Left lung (tissue), 10 donors: ENCODE measurements around the gene CKS1B. TPM values are rescaled to one million over a fixed set of nuclear protein-coding genes. Genes with fewer than 3 reads are reported as not detected.

Experiments
- ATAC-seq: fragments of 200-7000 bp; cut with Tn5 transposase; one replicate; pipeline ENCODE4 v1.9.1; 2020; ENCODE audit warnings: moderate library complexity
- DNase-seq, 4 donors: peaks; one replicate each; pipeline ENCODE4 v3.0.0-alpha.2; 2013 to 2020
- H3K27ac ChIP-seq, 2 donors: fragments of 200-600 bp; sonication (generic) in 1 of 2; one replicate each; pipeline versions ENCODE4 v1.5.0 to v1.8.0; 2020 to 2021
- H3K27me3 ChIP-seq, 2 donors: fragments of 200-600 bp; sonication (generic) in 1 of 2; one replicate each; pipeline versions ENCODE4 v1.5.0 to v1.8.0; 2020 to 2021
- H3K36me3 ChIP-seq, 2 donors: fragments of 200-600 bp; sonication (generic) in 1 of 2; one replicate each; pipeline versions ENCODE4 v1.5.0 to v1.8.0; 2020 to 2021
- H3K4me1 ChIP-seq, 2 donors: fragments of 200-600 bp; one replicate each; pipeline ENCODE4 v1.8.0; 2021
- H3K4me3 ChIP-seq, 2 donors: fragments of 200-600 bp; sonication (generic) in 1 of 2; one replicate each; pipeline versions ENCODE4 v1.5.0 to v1.8.0; 2020 to 2021; ENCODE audit warnings: mild to moderate bottlenecking in 1 of 2
- H3K9me3 ChIP-seq, 2 donors: fragments of 200-600 bp; sonication (generic) in 1 of 2; one replicate each; pipeline versions ENCODE4 v1.5.0 to v1.8.0; 2020 to 2021
- CTCF ChIP-seq, 2 donors: fragments of 200-600 bp; sonication (generic) in 1 of 2; IDR thresholded peaks; one replicate each; pipeline versions ENCODE4 v1.5.0 to v1.8.0; 2021; ENCODE audit warnings: antibody characterized with exemption in 2 of 2
- intact Hi-C, 2 donors: fragments of 100-400 bp; cut with DNase I; formaldehyde crosslinking; loops; one replicate each; pipeline versions ENCODE4 v1.11.2 to v1.14.2; 2022
- polyA plus RNA-seq, 6 donors: library from polyadenylated mRNA; unstranded; fragments of 120-200 nt; gene quantifications; one replicate each; pipeline ENCODE4 v1.2.1, GENCODE V29; 2013; ENCODE audit not compliant: insufficient read length in 6 of 6
- total RNA-seq, 2 donors: library from RNA; stranded (reverse); fragmentation: NEBNext Ultra II Directional; extraction: Animal tissue kit (Norgen Biotek cat#: 25700); gene quantifications; one replicate each; pipeline ENCODE4 v1.2.1, GENCODE V29; 2021
- donor health status: DM: no; HTN: yes; CAD: no.
- donor health status: DM: no; HTN: no; CAD: no.

The CKS1B gene
- total and polyA plus RNA-seq, 8 donors: 29.7 to 141 (median 87.7) TPM

DNA sequence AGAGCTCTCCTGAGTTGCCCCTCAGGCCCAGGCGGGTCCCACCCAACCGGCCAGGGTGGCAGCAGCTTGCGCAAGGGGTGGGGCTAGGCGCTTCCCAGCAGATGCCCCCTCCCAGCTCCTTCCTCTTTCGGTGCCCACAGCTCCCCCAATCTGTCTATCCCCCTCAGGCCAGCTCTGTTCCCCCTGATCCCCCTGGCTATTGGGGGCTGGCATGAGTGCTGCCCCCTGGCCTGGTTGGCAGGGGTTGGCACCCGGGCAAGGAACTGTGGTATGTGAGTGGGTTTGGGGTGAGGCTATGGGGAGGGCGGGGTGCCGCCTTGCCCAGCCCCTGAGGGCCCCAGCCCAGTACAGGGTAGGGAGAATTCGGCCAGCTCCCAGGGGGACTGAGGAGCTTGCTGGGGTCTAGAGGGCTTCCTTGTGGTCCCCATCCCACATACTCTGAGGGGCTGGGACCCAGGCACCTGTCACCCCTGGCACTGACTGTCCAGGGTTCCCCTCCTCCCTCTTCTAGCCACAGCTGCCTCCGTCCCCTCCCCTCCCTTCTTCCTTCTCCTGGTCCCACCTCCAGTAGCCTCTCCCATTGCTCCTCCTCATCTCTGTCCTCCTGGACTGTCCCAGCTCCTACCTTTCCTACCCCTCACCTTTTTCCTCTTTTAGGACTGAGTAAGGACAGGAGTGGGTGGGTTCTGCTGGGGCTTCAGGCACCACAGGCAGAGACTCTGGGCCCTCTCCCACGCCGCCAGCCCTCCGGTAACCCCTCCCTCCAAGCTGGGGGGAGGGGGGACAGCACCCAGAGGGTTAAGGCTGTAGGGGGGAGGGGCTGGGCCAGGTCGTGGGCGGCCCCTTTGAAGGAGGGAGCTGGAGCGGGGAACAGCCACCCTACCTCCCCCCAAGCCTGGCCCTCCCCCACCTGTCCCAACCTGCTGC is 33.8 kb downstream of the CKS1B start:
- Histone ChIP-seq H3K4me3 (peak overlapping the region; percentile 11 to 96), H3K27ac (peak overlapping the region; percentile 59 to 95)

DNA sequence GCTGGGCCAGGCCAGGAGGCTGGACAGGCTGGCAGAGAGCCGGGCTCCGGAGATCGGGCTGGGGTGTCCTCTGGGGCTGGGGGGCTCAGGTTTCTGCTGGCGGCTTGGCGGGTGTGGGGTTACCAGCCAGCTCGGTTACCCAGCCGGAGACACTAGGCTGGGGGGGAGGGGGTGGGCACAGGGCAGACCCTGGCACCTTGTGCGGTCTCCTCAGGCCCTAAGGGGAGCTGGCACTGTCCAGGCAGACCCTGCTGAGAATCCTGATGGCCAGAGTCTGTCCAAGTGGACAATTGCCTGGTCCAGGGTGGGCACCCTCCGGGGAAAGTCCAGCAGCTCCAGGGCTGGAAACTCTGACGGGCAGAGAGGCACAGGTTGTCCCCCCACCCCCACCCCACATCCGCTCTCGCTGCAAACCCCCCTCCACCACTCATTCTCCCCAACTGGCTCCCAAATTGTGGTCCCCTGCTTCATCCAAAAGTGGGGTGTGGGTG is 34.8 kb downstream of the CKS1B start:
- H3K4me3 ChIP-seq: peak overlapping the region in 1 of 2 donors; percentile 96
- peaks cover 46 to 98% of the 10 kb centered on the region in 2 donors for H3K4me1 ChIP-seq

More for the DNA sequence above, 33.8 kb downstream of the CKS1B start:
- Histone ChIP-seq H3K4me1 (peaks cover 46 to 92% of the 10 kb centered on the region in 2 donors), H3K27me3 (no peaks in the 10 kb centered on the region), H3K36me3 (peaks cover 0 to 9% of the 10 kb centered on the region in 2 donors), H3K9me3 (no peaks in the 10 kb centered on the region)
- intact Hi-C loops: no loop called here
- no peak for TF ChIP-seq CTCF (IDR thresholded peaks at IDR 0.05)
- ATAC-seq (peak; percentile 3), DNase-seq (peak in 2 of 4 donors; percentile 57 to 87)

GRCh38 chr1:155009742-155010141 is 35.3 kb downstream of the CKS1B start:
- peak overlapping the region in 1 of 2 donors; percentile 95 for H3K27ac ChIP-seq
- no peaks in the 10 kb centered on the region for H3K27me3 ChIP-seq
- H3K9me3 ChIP-seq: no peaks in the 10 kb centered on the region
- DNase-seq: no peak
- ATAC-seq: no peak
- peaks cover 0 to 20% of the 10 kb centered on the region in 2 donors for H3K36me3 ChIP-seq
- H3K4me3 ChIP-seq: peak overlapping the region in 1 of 2 donors; percentile 96
- peaks cover 41 to 98% of the 10 kb centered on the region in 2 donors for H3K4me1 ChIP-seq
- intact Hi-C loops: no loop called here
- TF ChIP-seq CTCF (IDR thresholded peaks at IDR 0.05): no peak

More for the DNA sequence above, 34.8 kb downstream of the CKS1B start:
- intact Hi-C loops: no loop called here
- H3K27me3 ChIP-seq: no peaks in the 10 kb centered on the region
- no peak for ATAC-seq
- H3K36me3 ChIP-seq: peaks cover 0 to 16% of the 10 kb centered on the region in 2 donors
- TF ChIP-seq CTCF (IDR thresholded peaks at IDR 0.05): no peak
- no peak for DNase-seq
- no peaks in the 10 kb centered on the region for H3K9me3 ChIP-seq
- H3K27ac ChIP-seq: peak overlapping the region; percentile 59 to 95

GRCh38 chr1:155010211-155010918 is 35.9 kb downstream of the CKS1B start:
- H3K4me1 ChIP-seq: peaks cover 36 to 97% of the 10 kb centered on the region in 2 donors
- peak overlapping the region in 1 of 2 donors; percentile 95 for H3K27ac ChIP-seq
- no peaks in the 10 kb centered on the region for H3K27me3 ChIP-seq
- H3K4me3 ChIP-seq: peak overlapping the region in 1 of 2 donors; percentile 96
- ATAC-seq: no peak
- intact Hi-C loops: no loop called here
- DNase-seq: no peak
- peaks cover 0 to 27% of the 10 kb centered on the region in 2 donors for H3K36me3 ChIP-seq
- H3K9me3 ChIP-seq: no peaks in the 10 kb centered on the region
- no peak for TF ChIP-seq CTCF (IDR thresholded peaks at IDR 0.05)
